Smooth muscle cell (in vitro differentiated cells): ENCODE measurements around the gene PIK3AP1. TPM values are rescaled to one million over a fixed set of nuclear protein-coding genes. Genes with fewer than 3 reads are reported as not detected.

ENCODE experiments used
- DNase-seq: peaks from one replicate; lab custom pipeline; 2025; ENCODE audit not compliant: unreplicated experiment; lab: John Stamatoyannopoulos, UW
- H2AFZ ChIP-seq: fragments of 200-600 bp; sonication (generic); 2 replicates; pipeline ENCODE4 v1.6.0; 2016; ENCODE audit warnings: antibody characterized with exemption, low read depth, mild to moderate bottlenecking
- H3F3A ChIP-seq: fragments of 200-600 bp; sonication (generic); 2 replicates; pipeline ENCODE4 v1.6.0; 2017; ENCODE audit warnings: antibody characterized with exemption, low read depth
- H3K27ac ChIP-seq: fragments of 200-600 bp; sonication (generic); 2 replicates; pipeline ENCODE4 v1.5.1; 2016; ENCODE audit warnings: low read depth, mild to moderate bottlenecking
- H3K27me3 ChIP-seq: fragments of 200-600 bp; sonication (generic); 2 replicates; pipeline ENCODE4 v1.6.1; 2016; ENCODE audit warnings: low read depth, mild to moderate bottlenecking
- H3K36me3 ChIP-seq: fragments of 200-600 bp; sonication (generic); 2 replicates; pipeline ENCODE4 v1.5.1; 2016; ENCODE audit warnings: low read depth
- H3K4me1 ChIP-seq: fragments of 200-600 bp; sonication (generic); 2 replicates; pipeline ENCODE4 v1.5.1; 2016; ENCODE audit warnings: low read depth
- H3K4me2 ChIP-seq: fragments of 200-600 bp; sonication (generic); 2 replicates; pipeline ENCODE4 v1.6.0; 2016; ENCODE audit warnings: mild to moderate bottlenecking
- H3K4me3 ChIP-seq: fragments of 200-600 bp; sonication (generic); 2 replicates; pipeline ENCODE4 v1.5.1; 2016; ENCODE audit warnings: mild to moderate bottlenecking
- H3K79me2 ChIP-seq: fragments of 200-600 bp; sonication (generic); 2 replicates; pipeline ENCODE4 v1.6.0; 2016; ENCODE audit warnings: low read depth, mild to moderate bottlenecking
- H3K9ac ChIP-seq: fragments of 200-600 bp; sonication (generic); 2 replicates; pipeline ENCODE4 v1.6.0; 2016; ENCODE audit warnings: low read depth
- H3K9me3 ChIP-seq: fragments of 200-600 bp; sonication (generic); replicated peaks from 2 replicates; pipeline ENCODE4 v1.5.1; 2016; ENCODE audit warnings: low read depth
- H4K20me1 ChIP-seq: fragments of 200-600 bp; sonication (generic); 2 replicates; pipeline ENCODE4 v1.6.0; 2016; ENCODE audit warnings: low read depth
- WGBS: methylation state at CpG from one replicate; pipeline ENCODE4 v1.1.7; 2016; ENCODE audit warnings: low lambda C conversion rate; 5-methylcytosine and 5-hydroxymethylcytosine counted together
- polyA plus RNA-seq: library from polyadenylated mRNA; unstranded; fragments of >200 nt; fragmentation: Nextera tagmentation; extraction: Ambion mirVana; gene quantifications from 2 replicates; pipeline ENCODE4 v1.2.1, GENCODE V29; 2016
- total RNA-seq: library from RNA; depleted of rRNA; stranded (reverse); fragments of >200 nt; gene quantifications from 2 replicates; pipeline ENCODE4 v1.2.3, GENCODE V29; 2014
- TF ChIP-seq, protein P1 (sequence below): fragments of 200-600 bp; sonication (generic); IDR thresholded peaks from 2 replicates; pipeline ENCODE4 v1.5.1; 2017; ENCODE audit warnings: borderline replicate concordance, mild to moderate bottlenecking, antibody characterized with exemption; ENCODE audit not compliant: insufficient read depth, poor library complexity, severe bottlenecking

PIK3AP1 gene
- total and polyA plus RNA-seq, 2 experiments from 2014 or later = 1.2 TPM; not detected in 1

DNA sequence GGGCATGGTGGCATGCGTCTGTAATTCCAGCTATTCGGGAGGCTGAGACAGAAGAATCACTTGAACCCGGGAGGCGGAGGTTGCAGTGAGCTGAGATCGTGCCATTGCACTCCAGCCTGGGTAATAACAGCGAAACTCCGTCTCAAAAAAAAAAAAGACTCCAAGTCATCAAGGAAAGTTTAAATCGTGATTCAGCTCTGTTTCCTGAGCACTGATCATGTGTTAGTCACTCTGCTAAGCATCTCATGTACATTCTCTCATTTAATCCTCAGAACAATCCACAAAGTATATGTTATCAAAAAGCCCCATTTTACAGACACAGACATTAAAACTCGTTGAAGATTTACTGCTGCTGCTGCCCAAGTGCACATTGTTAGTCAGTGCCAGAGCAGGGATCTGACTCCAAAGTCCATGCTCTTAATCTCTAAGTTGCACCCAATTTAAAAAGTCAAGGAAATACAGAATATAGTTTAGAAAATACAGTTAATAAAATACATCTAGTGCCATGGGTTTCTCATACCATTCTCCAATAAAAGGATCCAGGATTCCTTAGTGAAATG, 6.2 kb downstream of the PIK3AP1 start:
- Histone ChIP-seq H3K27me3 (peaks cover 8% of the 10 kb centered on the region), H3K4me2 (no peak overlapping the region), H3F3A (no peaks in the 10 kb centered on the region), H3K79me2 (no peaks in the 10 kb centered on the region), H3K9me3 (no peaks in the 10 kb centered on the region), H2AFZ (no peak overlapping the region), H3K9ac (no peak overlapping the region), H3K4me1 (no peaks in the 10 kb centered on the region), H3K27ac (no peak overlapping the region), H4K20me1 (no peaks in the 10 kb centered on the region), H3K4me3 (no peak overlapping the region), H3K36me3 (no peaks in the 10 kb centered on the region)
- TF ChIP-seq, protein P1, sequence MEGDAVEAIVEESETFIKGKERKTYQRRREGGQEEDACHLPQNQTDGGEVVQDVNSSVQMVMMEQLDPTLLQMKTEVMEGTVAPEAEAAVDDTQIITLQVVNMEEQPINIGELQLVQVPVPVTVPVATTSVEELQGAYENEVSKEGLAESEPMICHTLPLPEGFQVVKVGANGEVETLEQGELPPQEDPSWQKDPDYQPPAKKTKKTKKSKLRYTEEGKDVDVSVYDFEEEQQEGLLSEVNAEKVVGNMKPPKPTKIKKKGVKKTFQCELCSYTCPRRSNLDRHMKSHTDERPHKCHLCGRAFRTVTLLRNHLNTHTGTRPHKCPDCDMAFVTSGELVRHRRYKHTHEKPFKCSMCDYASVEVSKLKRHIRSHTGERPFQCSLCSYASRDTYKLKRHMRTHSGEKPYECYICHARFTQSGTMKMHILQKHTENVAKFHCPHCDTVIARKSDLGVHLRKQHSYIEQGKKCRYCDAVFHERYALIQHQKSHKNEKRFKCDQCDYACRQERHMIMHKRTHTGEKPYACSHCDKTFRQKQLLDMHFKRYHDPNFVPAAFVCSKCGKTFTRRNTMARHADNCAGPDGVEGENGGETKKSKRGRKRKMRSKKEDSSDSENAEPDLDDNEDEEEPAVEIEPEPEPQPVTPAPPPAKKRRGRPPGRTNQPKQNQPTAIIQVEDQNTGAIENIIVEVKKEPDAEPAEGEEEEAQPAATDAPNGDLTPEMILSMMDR = no peak
- whole genome bisulfite sequencing = 58% methylated on average over 9 of the region's 9 CpGs
- DNase-seq = no peak

DNA sequence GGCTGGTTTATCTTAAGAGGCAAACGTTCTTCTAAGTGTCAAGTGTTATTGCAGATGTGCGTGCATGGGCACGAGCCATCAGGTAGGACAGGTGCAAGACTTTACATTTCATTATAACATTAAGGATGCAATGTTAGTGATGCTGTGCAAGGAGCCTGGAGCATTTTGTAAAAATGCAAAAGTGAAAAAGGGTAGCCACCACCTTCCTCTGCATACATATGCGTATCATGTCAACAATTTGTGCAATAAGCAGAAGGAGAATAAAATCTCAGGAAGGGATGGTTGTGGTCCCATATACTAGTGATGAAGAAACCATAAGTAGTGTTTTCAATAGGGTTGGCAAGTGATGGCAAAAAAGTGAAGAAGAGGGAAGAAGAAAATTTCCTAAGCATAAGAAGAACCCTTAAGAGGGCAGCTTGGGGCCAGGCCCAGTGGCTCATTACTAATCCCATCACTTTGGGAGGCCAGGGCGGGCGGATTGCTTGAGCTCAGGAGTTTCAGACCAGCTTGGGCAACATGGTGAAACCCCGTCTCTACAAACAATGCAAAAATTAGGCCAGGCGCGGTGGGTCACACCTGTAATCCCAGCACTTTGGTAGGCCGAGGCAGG, 7.5 kb downstream of the PIK3AP1 start:
- no peaks in the 10 kb centered on the region for H3K4me1 ChIP-seq
- no peak for DNase-seq
- H3K27me3 ChIP-seq = no peaks in the 10 kb centered on the region
- H3F3A ChIP-seq = no peaks in the 10 kb centered on the region
- H3K4me3 ChIP-seq = no peak overlapping the region
- TF ChIP-seq, protein P1 = no peak
- no peaks in the 10 kb centered on the region for H3K9me3 ChIP-seq
- no peak overlapping the region for H2AFZ ChIP-seq
- no peaks in the 10 kb centered on the region for H3K79me2 ChIP-seq
- no peak overlapping the region for H3K9ac ChIP-seq
- 94% methylated on average over 10 of the region's 10 CpGs for WGBS
- H4K20me1 ChIP-seq = no peaks in the 10 kb centered on the region
- H3K36me3 ChIP-seq = no peaks in the 10 kb centered on the region
- H3K4me2 ChIP-seq = no peak overlapping the region
- no peak overlapping the region for H3K27ac ChIP-seq

DNA sequence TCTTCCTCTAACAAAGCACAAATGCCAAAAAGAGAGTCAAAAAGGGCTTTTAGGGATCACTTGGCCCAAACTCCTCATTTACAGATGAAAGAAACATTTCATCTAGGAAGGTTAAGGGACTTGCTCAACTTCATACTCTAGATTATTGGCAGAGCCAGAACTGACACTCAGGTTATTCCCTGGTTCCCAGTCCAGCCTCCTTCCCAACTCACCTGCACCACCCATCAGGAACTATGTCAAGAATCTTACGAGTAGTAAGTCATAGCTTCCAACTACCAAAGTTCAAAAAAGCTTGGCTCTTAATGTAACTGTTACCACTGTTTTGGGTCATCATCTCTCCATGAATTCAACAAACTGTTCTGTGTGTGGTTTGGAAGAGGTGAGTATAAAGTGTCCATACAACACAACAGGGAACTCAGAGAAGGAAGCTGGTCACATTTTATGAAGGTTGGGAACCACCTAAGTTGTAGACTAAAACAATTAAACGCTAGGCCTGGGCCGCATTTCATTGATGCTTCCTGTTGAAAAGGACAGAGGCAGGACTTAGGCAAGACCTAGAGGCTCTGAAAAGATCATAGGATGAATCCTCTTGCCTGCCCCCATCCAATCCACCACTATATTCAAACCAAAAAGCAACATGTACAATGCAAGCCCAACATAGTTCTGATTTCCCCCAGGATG, 9.1 kb downstream of the PIK3AP1 start:
- Histone ChIP-seq H4K20me1 (no peaks in the 10 kb centered on the region), H3K4me1 (no peaks in the 10 kb centered on the region), H3K9ac (no peak overlapping the region), H3F3A (no peaks in the 10 kb centered on the region), H3K27me3 (no peaks in the 10 kb centered on the region), H3K9me3 (no peaks in the 10 kb centered on the region), H3K27ac (no peak overlapping the region), H3K4me2 (no peak overlapping the region), H3K36me3 (no peaks in the 10 kb centered on the region), H2AFZ (no peak overlapping the region), H3K4me3 (no peak overlapping the region), H3K79me2 (no peaks in the 10 kb centered on the region)
- 92% methylated on average over 3 of the region's 3 CpGs for WGBS
- DNase-seq = no peak
- TF ChIP-seq, protein P1 = no peak

DNA sequence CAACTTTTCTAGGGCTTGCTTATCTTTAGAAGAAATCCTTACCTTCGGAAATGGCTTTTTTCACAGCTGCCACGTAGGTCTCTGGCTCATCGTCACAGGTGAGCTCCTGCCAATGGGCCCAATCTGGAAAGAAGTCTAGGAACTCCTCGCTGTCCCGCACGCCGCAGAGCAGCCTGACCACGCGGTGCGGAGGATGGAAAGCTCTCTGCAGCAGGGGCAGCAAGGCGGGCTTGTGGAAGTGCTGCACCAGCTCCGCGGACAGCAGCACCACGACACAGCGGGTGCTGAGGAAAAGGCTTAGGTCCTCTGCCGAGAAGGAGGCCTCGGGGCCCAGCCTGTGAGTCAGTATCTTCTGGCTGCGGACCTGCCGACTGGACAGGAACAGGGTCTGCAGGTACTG, 10.8 kb downstream of the PIK3AP1 start:
- Histone ChIP-seq H3F3A (no peaks in the 10 kb centered on the region), H3K79me2 (no peaks in the 10 kb centered on the region), H2AFZ (no peak overlapping the region), H3K4me3 (no peak overlapping the region), H4K20me1 (no peaks in the 10 kb centered on the region), H3K4me2 (no peak overlapping the region), H3K9me3 (no peaks in the 10 kb centered on the region), H3K9ac (no peak overlapping the region), H3K27me3 (no peaks in the 10 kb centered on the region), H3K4me1 (no peaks in the 10 kb centered on the region), H3K27ac (no peak overlapping the region), H3K36me3 (no peaks in the 10 kb centered on the region)
- no peak for DNase-seq
- 90% methylated on average over 19 of the region's 19 CpGs for WGBS
- TF ChIP-seq, protein P1 = no peak
